ENCODE measurements around the gene NFAT5. TPM values are rescaled to one million over a fixed set of nuclear protein-coding genes. Genes with fewer than 3 reads are reported as not detected.
"Not testable (repeated sequence)": the region's sequence is repeated elsewhere in the genome, so short reads cannot be mapped to it uniquely, and the experiment has no call there.

The NFAT5 gene
- total RNA-seq, 1 donor from 2014 or later, result 30.5 TPM

DNA sequence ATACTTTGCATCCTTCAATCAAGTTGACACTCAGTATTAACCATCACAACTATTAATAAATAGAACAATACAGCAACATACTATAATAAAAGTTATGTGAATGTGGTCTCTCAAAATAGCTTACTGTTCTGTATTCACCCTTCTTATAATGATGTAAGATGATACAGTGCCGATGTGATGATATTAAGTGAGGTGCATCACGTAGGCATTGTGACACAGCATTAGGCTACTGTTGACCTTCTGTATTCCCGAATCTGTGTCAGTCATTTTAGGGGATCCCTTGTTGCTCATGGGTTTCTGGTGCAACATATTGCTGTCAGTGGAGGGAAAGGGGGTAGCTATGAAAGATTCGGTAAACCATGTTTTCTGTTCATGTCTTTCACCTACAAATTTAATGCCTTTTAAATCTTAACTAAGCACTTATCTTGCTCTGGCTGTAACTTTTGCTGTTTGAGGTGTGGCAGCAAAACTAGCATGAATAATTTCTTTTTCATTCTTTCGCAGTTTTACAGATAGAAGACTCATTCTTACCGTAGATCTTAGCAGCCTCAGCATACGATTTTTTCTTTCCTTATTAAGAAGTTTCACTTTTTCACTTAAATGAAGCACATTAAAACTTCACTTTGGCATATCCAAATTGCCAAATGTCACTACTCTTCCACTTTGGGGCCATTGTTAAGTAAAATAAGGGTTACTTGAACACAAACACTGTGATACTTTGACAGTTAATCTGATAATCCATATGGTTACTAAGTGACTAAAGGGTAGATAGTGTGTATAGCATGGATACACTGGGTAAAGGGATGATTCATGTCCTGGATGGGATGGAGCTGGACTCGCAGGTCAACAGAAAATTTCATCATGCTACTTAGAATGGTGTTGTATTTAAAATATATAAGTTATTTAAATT lies 29.6 kb downstream of the NFAT5 start:
- peak; percentile 40 for DNase-seq

DNA sequence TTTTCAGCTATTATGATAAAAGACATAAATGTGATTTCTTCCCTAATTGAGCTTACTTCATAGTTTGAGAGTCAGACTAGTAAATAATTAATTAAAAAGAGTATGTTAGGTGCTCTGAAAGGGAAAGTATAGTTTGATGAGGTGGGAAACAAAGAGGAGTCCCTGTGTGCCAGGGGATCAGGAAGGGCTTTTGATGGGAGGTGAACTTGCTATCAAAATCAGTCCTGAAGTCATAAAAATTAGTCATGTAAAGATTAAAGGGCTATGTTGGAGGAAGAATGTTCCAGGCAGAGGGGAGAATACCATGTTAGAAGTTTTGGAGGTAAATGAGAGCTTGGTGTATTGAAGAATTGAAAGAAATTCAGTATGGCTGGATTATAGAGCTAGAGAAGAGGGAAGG lies 31.0 kb downstream of the NFAT5 start:
- DNase-seq, result no peak

DNA sequence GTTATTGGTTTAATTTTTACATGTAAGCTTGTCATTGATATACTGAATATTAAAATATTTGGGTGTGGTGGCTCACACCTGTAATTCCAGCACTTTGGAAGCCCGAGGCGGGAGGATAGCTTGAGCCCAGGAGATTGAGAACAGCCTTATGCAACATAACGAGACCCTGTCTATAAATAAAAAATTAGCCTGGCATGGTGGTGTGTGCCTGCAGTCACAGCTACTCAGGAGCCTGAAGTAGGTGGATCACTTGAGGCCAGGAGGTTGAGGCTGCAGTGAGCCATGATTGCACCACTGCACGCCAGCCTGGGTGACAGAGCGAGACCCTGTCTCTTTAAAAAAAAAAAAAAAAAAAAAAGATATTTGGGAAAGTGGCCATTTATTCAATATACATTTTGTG lies 32.3 kb downstream of the NFAT5 start:
- no peak for DNase-seq

DNA sequence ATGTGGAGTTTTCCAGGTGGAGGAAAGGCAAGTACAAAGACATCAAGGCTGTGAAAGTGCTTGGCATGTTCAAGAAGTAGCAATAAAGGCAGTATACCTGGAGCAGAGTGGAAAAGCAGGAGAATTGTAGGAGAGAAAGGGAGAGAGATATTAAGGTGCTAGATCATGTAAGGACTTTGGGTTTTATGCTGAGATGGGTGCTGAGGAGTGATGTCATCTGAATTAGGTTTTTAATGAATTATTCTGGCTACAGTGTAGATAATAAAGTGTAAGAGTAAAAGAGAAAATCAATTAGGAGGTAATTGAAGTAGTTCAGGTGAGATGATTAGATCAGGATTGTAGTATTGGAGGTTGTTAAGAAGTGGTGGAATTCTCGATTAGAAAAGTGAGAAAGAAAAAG lies 34.0 kb downstream of the NFAT5 start:
- no peak for DNase-seq

DNA sequence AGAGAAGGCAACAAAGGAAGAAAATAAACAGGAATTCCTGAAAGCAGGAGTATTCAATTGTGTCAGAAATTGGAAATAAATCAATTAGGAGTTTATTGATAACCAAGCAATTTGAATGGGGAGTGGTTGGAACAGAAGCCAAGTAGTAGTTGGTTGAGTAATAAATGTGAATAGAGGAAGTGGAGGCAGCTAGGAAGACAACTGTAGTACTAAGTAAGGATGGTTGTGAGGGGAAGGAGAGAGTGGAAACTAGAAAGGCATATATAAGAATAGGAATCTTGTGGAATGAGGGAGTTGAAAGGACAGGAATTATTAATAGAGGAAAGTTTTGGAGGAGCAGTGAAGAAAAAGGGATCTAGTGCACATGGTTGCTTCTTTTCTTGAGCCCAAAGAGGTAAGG lies 34.4 kb downstream of the NFAT5 start:
- DNase-seq, result no peak

DNA sequence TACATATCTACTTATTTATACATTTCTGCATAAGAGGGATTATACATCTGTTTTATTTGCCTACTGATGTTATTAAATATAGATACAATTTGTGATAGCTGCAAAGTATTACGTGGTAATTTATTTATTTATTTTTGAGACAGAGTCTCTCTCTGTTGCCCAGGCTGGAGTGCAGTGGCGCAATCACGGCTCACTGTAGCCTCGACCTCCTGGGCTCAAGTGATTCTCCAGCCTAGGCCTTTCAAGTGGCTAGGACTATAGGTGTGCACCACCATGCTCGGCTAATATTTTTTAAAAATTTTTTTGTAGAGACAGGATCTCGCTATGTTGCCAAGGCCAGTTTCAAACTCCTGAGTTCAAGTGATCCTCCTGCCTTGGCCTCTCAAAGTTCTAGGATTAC lies 35.5 kb downstream of the NFAT5 start:
- DNase-seq, result no peak

DNA sequence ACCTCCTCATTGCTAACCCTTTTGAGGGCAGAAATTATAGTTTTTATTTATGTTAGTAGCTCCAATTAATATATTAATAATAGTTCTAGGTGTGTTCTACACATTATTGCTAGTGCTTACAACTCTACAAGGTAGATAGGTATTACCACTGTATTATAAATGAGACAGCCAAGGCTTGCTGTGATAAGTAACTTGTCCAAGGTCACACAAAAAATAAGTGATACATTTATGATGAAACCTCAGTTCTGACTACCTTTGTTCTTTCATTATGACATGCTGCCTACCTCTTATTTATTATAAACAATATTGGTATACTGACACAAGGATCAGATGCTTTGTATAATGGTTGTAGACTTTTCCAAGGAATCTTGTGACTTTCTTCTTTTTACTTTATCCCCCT lies 41.2 kb downstream of the NFAT5 start:
- no peak for DNase-seq

DNA sequence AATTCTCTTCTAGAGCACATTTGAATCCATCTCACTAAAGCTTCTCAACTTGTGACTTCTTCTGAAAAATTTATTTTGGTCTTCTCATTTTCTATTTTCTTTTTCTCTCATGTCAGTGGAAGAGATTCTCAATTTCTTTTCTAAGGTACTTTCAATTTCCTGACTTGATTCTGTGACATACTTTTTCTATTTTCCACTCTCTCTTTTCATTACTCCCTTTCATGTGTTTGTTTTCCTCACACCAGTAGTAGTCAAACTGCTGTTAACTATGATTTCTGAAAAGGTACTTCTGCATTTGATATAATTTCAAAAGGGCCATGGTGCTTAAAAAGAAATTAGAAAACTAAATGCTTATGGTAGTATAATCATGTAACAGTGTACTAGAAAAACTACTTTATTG lies 41.9 kb downstream of the NFAT5 start:
- no peak for DNase-seq

DNA sequence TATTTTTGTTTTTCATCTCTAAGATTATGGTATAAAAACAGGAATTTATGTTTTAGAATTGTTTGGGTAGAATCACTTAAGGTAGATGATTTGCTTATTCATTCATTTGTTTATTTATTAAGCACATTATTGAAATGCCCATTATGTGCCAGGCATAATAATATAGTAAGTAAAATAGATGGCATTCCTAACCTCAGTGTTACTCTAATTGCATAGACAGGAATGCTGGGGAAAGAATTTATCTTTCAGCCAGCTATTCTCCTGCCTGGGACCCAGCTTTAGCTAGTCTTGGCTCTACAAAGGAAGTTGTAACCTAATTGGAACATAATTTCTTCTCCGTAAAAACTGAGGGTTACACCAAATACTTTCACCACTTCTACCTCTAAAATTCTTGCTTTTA lies 44.6 kb downstream of the NFAT5 start:
- no peak for DNase-seq

DNA sequence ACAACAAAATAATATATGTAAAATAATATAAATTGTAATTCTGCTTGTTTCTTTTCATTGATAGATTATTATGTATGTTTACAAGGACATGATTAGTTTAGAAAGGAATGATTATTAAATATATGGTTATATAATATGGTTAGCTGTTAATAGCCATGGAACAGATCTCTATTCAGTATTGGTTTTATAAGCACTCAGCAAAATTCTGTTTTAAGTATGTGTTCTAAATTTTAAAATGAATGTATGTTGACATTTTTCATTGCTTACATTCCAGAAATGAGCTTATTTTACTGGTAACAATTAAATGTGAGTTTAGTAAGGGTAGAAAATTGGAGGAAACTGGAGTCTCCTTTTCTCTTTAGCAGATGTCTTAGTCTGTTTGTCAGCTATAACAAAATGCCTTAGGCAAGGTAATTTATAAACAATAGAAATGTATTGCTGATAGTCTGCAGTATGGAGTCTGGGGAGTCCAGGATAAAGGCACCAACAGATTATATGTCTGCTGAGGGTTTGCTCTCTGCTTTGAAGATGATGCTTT lies 45.4 kb downstream of the NFAT5 start:
- no peak for DNase-seq

DNA sequence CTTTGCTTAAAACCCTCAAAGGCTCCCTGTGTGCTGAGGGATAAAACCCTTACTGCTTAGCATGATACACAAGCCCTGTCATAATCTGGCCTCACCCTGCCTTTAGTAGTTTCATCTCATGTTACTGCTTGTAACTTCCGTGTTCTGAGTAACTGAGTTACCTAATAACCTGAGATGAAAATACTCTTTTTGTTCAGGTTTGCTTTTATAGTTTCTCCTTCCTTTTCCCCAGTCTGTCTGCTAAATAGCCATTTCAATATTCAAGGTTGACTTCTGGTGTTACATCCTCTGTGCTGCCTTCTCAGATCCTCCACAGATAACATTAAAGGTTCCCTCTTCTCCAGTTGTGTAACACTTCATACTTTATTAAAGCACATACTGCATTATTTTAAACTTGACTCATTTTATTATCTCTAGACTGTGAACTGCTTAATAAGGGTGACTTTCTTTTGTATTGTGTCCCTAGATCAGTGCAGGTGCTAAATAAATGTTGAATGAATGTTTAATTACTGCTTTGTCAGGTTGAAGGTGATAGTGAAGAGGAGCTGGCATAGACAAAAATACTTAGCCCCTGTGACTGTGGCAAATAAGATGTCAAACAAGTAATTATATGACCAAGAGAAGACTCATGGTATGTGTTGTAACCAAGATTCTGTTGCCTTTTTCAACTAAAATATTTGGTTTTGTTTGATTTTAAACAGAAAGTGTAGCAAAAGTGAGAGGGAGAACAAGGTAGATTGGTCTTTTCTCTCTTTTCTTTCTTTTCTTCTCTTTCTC lies 47.8 kb downstream of the NFAT5 start:
- peak; percentile 18 for DNase-seq

DNA sequence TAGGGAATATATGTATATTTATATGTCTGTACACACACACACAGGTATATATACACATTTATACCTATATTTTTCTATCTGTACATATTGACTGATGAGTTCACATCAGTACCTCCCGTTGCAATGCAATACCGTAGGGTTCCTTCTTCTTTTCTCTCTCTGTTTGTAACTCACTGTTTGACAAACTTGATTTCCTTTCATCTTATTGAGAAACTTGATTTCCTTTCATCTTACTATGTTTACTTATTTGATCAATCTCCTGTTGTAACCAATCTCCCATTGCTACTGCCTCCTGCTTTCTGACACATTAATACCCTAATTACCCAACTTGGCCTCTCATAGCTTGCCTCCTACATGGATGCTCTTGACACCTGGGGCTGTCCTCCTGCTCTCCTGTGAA lies 49.8 kb downstream of the NFAT5 start:
- no peak for DNase-seq

DNA sequence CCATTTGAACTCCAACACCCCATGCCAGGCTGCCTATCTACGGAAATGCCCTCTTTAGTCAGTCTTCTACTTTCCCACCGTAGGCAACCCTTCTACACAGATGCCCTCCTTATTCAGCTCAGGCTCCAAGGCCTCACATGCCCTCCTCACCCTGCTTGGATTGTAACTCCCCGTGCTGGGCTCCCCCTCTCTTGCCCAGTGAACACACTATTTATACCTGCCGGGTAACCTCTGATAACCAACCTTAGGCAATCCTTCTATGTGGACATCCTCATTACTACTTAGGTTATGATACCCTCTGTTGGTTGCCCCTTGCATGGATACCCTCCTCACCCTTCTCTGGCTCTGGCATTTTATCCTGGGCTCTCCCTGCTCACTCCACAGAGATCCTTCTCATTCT lies 50.3 kb downstream of the NFAT5 start:
- no peak for DNase-seq

DNA sequence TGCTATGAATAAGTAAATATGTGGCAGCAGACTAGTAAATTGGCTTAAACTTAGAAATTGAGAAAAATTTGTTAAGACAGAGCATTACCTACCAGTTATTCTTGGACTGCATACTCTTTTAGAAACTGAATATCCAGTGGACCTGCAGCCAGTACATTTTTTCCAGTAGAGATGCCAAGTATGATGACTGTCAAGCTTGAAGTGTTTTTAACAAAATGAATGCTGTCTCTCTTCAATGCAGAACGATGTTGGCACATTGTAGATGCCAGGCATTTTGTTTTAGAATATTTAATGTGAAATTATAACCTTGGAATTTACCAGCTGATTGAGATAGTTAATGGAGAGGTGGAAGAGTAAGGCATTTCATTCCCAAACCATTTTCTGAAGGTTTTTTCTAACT lies 52.5 kb downstream of the NFAT5 start:
- DNase-seq, result peak; percentile 61

DNA sequence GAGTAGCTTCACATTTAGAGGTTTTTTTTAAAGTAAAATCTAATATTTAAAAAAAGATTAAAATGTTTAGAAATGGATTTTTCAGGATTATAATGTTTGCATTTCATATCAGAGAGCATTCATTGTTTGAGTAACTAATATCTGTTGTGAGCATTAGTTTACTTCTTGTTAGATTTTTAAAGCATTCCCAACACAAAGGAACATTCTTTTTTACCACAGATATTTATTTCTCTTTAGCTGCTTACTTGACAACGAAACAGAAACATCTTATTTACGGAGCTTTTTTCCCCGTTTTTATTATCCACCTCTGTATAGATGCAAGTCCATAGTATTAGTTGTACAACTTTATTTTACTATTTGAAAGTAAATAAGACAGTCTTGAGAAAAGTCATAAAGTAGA lies 53.0 kb downstream of the NFAT5 start:
- no peak for DNase-seq

DNA sequence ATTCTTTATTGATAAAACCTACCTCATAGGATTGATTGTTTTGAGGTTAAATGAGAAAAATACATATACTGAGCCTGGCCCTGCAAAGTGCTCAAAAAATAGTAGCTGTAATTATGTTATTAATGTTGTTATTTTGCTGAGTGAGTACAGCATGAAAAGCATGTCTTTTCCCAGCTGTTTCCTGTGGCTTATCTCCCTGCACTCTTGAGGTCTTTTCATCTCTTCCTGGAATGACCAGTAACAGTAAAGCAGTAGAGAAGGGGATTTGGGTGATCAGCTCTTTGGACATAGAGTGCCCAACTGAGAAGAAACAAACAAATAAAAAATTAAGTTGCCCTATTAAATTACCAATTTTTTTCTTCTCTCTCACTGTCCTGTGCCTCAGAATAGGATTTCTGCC lies 53.7 kb downstream of the NFAT5 start:
- DNase-seq, result peak; percentile 78

DNA sequence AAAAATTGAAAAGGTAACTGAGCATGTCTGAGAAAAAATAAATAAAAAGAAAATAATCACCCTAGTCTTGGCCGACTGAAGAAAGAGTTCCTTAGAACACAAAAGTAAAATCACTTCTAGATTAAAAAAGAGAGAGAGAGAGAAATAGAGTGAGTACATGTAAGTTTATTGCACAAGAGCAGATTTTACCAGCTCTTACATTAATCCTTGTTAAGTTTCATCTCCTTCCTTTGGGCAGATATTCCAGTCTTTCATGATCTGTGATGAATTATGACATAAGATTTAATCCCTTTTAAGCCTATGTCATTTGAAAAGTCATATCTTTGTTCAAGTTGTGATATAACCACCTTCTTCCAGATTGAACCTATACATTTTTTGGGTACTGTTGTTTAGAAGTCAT lies 54.8 kb downstream of the NFAT5 start:
- DNase-seq, result no peak

DNA sequence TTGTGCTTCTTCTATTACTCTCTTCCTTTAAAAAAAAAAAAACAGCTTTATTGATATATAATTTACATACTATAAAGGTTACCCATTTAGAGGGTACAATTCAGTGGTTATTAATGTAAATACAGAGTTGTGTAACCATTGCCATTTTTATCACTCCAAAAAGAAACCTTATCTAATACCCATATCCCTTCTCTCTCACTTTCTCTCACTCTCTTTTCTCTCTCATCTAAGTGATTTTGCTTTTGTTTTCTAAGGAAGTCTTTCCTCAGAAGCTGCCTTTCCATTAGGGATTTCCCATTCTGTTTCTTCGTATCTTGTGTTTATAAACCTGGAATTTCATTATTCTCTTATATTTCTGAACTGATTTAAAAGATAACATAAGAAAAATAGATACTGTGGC lies 55.5 kb downstream of the NFAT5 start:
- no peak for DNase-seq

DNA sequence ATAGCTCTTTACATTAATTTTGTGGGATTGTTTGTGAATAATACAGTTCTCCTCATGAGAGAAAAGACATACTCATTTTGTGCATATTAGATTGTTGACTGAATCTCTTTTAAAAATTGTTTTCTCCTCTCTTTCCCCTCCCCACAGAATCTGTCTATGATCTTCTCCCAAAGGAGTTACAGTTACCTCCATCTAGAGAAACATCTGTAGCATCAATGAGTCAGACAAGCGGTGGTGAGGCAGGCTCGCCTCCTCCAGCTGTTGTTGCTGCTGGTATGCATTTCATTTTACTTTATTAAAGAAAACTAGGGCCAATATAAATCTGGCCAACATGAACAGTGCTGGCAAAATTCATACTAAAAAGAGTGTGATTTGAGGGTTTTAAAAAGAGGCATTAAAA lies 60.5 kb downstream of the NFAT5 start:
- no peak for DNase-seq

DNA sequence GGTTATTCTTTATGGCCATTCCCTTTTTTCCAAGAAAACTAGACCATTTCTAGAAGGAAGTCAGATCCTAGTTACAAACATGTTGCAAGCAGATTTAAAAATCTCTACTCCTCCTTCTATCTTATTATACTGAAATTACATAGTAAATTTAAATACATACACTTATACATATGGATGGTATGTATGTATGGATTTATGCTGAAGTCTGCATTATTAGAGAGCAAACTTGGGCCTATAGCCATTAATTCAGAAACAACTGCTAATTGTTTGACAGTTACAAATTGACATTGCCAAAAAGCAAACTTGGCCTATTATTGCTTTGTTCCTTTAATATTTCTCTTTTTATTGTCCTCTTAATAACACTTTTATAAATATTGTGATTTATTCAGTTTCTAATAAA lies 67.1 kb downstream of the NFAT5 start:
- DNase-seq, result no peak

DNA sequence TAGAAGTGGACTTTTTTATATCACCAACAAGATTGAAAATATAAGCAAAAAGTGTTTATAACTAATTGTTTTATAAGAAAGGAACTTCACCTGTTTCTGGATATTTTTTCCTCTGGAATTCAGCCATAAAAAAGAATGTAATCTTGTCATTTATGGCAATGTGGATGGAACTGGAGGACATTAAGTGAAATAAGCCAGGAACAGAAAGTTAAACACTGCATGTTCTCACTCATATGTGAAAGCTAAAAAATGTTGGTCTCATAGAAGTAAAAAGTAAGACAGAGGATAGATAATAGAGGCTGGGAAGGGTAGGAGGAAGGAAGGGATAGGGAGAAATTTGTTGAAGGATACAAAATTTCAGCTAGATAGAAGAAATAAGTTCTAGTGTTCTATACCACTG lies 67.6 kb downstream of the NFAT5 start:
- no peak for DNase-seq

DNA sequence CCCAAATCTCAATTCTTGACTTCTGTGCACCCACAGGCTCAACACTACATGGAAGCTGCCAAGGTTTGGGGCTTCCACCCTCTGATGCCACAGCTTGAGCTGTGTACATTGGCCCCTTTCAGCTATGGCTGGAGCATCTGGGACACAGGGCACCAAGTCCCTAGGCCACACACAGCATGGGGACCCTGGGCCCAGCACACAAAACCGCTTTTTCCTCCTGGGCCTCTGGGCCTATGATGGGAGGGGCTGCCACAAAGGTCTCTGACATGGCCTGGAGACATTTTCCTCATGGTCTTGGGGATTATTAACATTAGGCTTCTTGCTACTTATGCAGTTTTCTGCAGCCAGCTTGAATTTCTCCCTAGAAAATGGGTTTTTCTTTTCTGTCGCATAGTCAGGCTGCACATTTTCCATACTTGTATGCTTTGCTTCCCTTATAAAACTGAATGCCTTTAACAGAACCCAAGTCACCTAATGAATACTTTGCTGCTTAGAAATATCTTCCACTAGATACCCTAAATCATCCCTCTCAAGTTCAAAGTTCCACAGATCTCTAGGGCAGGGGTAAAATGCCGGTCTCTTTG lies 70.9 kb downstream of the NFAT5 start:
- DNase-seq, result not testable (repeated sequence)

DNA sequence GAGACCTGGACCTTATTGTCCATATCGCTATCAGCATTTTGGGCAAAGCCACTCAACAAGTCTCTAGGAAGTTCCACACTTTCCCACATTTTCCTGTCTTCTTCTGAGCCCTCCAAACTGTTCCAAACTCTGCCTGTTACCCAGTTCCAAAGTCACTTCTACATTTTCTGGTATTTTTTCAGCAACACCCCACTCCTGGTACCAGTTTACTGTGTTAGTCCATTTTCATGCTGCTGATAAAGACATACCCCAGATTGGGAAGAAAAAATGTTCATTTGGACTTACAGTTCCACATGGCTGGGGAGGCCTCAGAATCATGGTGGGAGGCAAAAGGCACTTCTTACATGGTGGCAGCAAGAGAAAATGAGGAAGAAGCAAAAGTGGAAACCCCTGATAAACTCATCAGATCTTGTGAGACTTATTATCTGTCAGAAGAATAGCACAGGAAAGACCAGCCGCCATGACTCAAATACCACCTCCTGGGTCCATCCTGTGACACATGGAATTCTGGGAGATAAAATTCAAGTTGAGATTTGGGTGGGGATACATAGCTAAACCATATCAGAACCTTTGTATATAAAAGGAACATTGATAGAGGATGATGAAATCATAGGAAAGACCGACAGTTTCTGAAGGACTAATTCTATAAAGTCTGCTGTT lies 71.6 kb downstream of the NFAT5 start:
- not testable (repeated sequence) for DNase-seq

Data from dermis blood vessel endothelial cell (primary cell).